IMR-90 (cell line): ENCODE results near the gene IL36B. TPM values are rescaled to one million over a fixed set of nuclear protein-coding genes. Genes with fewer than 3 reads are reported as not detected.

Experiments used
- ATAC-seq: fragments of 200-7000 bp; cut with Tn5 transposase; 2 replicates; pipeline ENCODE4 v1.9.1; 2020; ENCODE audit warnings: low read depth, mild to moderate bottlenecking, moderate library complexity
- BruUV-seq: library from RNA; stranded (reverse); fragments of 400-500 nt; replicated peaks from 2 replicates; lab custom pipeline; 2021; lab: Mats Ljungman, UMichigan
- CTCF ChIA-PET: fragments of 300-600 bp; formaldehyde crosslinking; extraction: SDS; loops from one replicate; lab custom pipeline; 2021; ENCODE audit warnings: antibody characterized with exemption; lab: Yijun Ruan, JAX
- POLR2A ChIA-PET: fragments of 300-600 bp; sonication (Branson Sonifier 250); formaldehyde crosslinking; loops from one replicate; lab custom pipeline; 2022; ENCODE audit warnings: antibody characterized with exemption; ENCODE audit not compliant: unreplicated experiment; lab: Charles Lee
- DNase-seq: peaks from one replicate; pipeline ENCODE4 v3.0.0; 2013
- H2AFZ ChIP-seq: replicated peaks from 2 replicates; pipeline ENCODE3; 2013; ENCODE audit warnings: low read length, mild to moderate bottlenecking; ENCODE audit not compliant: poor library complexity
- H2AK5ac ChIP-seq: 2 replicates; pipeline ENCODE4 v1.6.1; 2013; ENCODE audit warnings: low read depth, low read length, inconsistent platforms
- H2AK9ac ChIP-seq: replicated peaks from 2 replicates; pipeline ENCODE3; 2013; ENCODE audit warnings: mild to moderate bottlenecking, low read depth, low read length, moderate library complexity; ENCODE audit not compliant: poor library complexity
- H2BK120ac ChIP-seq: 2 replicates; pipeline ENCODE4 v1.6.1; 2013; ENCODE audit warnings: low read depth, low read length, inconsistent platforms
- H2BK15ac ChIP-seq: 3 replicates; pipeline ENCODE4 v1.6.1; 2013; ENCODE audit warnings: low read depth, low read length, inconsistent platforms
- H2BK20ac ChIP-seq: 2 replicates; pipeline ENCODE4 v1.6.1; 2013; ENCODE audit warnings: low read depth, mild to moderate bottlenecking, inconsistent platforms, low read length, moderate library complexity
- H2BK5ac ChIP-seq: 2 replicates; pipeline ENCODE4 v1.6.1; 2013; ENCODE audit warnings: mild to moderate bottlenecking, low read depth, low read length, inconsistent platforms; ENCODE audit not compliant: poor library complexity, severe bottlenecking
- H3K14ac ChIP-seq: replicated peaks from 2 replicates; pipeline ENCODE4 v1.6.1; 2013; ENCODE audit warnings: low read depth, low read length, inconsistent platforms
- H3K18ac ChIP-seq: 2 replicates; pipeline ENCODE4 v1.6.1; 2013; ENCODE audit warnings: low read depth, low read length, control low read depth
- H3K23ac ChIP-seq: 2 replicates; pipeline ENCODE4 v1.6.1; 2013; ENCODE audit warnings: low read depth, low read length, inconsistent platforms
- H3K27ac ChIP-seq: 2 replicates; pipeline ENCODE4 v1.5.1; 2013; ENCODE audit warnings: mild to moderate bottlenecking, control low read depth, low read length; ENCODE audit not compliant: insufficient read depth
- H3K27me3 ChIP-seq: 2 replicates; pipeline ENCODE4 v1.6.1; 2013; ENCODE audit warnings: low read length; ENCODE audit not compliant: control insufficient read depth, insufficient read depth
- H3K36me3 ChIP-seq: 2 replicates; pipeline ENCODE4 v1.6.1; 2013; ENCODE audit warnings: low read length, mixed read lengths; ENCODE audit not compliant: control insufficient read depth, insufficient read depth
- H3K4ac ChIP-seq: 2 replicates; pipeline ENCODE4 v1.6.1; 2013; ENCODE audit warnings: low read depth, low read length, inconsistent platforms
- H3K4me1 ChIP-seq: 2 replicates; pipeline ENCODE4 v1.6.1; 2013; ENCODE audit warnings: low read length, mixed read lengths; ENCODE audit not compliant: control insufficient read depth, insufficient read depth
- H3K4me2 ChIP-seq: 2 replicates; pipeline ENCODE4 v1.6.1; 2013; ENCODE audit warnings: low read depth, mild to moderate bottlenecking, control low read depth, low read length, moderate library complexity
- H3K4me3 ChIP-seq: 2 replicates; pipeline ENCODE4 v1.5.1; 2013; ENCODE audit warnings: low read depth, mild to moderate bottlenecking, control low read depth, low read length, moderate library complexity; ENCODE audit not compliant: insufficient read depth
- H3K56ac ChIP-seq: 2 replicates; pipeline ENCODE4 v1.6.1; 2013; ENCODE audit warnings: low read length, inconsistent platforms; ENCODE audit not compliant: insufficient read depth; ENCODE audit errors: extremely low read depth
- H3K79me1 ChIP-seq, 2 experiments: 2 replicates each; pipeline ENCODE4 v1.6.1; 2013; ENCODE audit warnings: low read length in 2 of 2, inconsistent platforms in 1 of 2, low read depth in 1 of 2
- H3K9ac ChIP-seq: 2 replicates; pipeline ENCODE4 v1.6.1; 2013; ENCODE audit warnings: low read depth, low read length, control low read depth
- H3K9me1 ChIP-seq: 2 replicates; pipeline ENCODE4 v1.6.1; 2013; ENCODE audit warnings: low read length, inconsistent platforms; ENCODE audit not compliant: insufficient read depth
- H3K9me3 ChIP-seq: 2 replicates; pipeline ENCODE4 v1.6.1; 2013; ENCODE audit warnings: low read length; ENCODE audit not compliant: control insufficient read depth, insufficient read depth
- H4K20me1 ChIP-seq: 2 replicates; pipeline ENCODE4 v1.6.1; 2013; ENCODE audit warnings: low read length, inconsistent platforms; ENCODE audit not compliant: insufficient read depth
- H4K5ac ChIP-seq: 2 replicates; pipeline ENCODE4 v1.6.1; 2013; ENCODE audit warnings: mild to moderate bottlenecking, low read depth, low read length, control low read depth
- H4K8ac ChIP-seq, 2 experiments: 2 replicates each; pipeline ENCODE4 v1.6.1; 2013; ENCODE audit warnings: low read depth in 2 of 2, low read length in 2 of 2, control low read depth in 1 of 2, inconsistent platforms in 1 of 2
- H4K91ac ChIP-seq: 2 replicates; pipeline ENCODE4 v1.6.1; 2013; ENCODE audit warnings: low read depth, low read length, inconsistent platforms; ENCODE audit not compliant: insufficient read depth
- CEBPB ChIP-seq: IDR thresholded peaks from 2 replicates; pipeline ENCODE4 v1.6.1; 2012; ENCODE audit warnings: low read depth, low read length, improper control_type of control experiment
- CHD1 ChIP-seq: IDR thresholded peaks from 2 replicates; pipeline ENCODE4 v1.6.1; 2012; ENCODE audit warnings: low read depth, low read length, improper control_type of control experiment
- FOS ChIP-seq: fragments of 150-350 bp; IDR thresholded peaks from 2 replicates; pipeline ENCODE4 v1.6.1; 2016; ENCODE audit warnings: low read depth, low read length
- MAFK ChIP-seq: IDR thresholded peaks from 2 replicates; pipeline ENCODE4 v1.6.1; 2012; ENCODE audit warnings: low read depth, low read length, improper control_type of control experiment
- MAZ ChIP-seq: IDR thresholded peaks from 2 replicates; pipeline ENCODE4 v1.6.1; 2012; ENCODE audit warnings: low read depth, mild to moderate bottlenecking, low read length, improper control_type of control experiment, moderate library complexity, borderline replicate concordance
- NFE2L2 ChIP-seq: fragments of 150-350 bp; IDR thresholded peaks from 2 replicates; pipeline ENCODE4 v1.6.1; 2016; ENCODE audit warnings: low read depth, mild to moderate bottlenecking, low read length
- RCOR1 ChIP-seq: IDR thresholded peaks from 2 replicates; pipeline ENCODE4 v1.6.1; 2012; ENCODE audit warnings: mild to moderate bottlenecking, low read length, improper control_type of control experiment; ENCODE audit not compliant: insufficient replicate concordance
- RFX5 ChIP-seq: IDR thresholded peaks from 2 replicates; pipeline ENCODE4 v1.8.0; 2012; ENCODE audit warnings: low read depth, mild to moderate bottlenecking, low read length, moderate library complexity
- USF2 ChIP-seq: fragments of 150-350 bp; IDR thresholded peaks from 2 replicates; pipeline ENCODE4 v1.6.1; 2017; ENCODE audit warnings: mild to moderate bottlenecking, antibody characterized with exemption, low read length, low read depth
- WGBS, 2 experiments: methylation state at CpG; one replicate each; pipeline versions ENCODE4 v1.1.5 to v1.1.7; 2013; ENCODE audit warnings: missing lambda C conversion rate in 2 of 2; ENCODE audit not compliant: insufficient read length in 1 of 2; ENCODE audit errors: extremely low coverage in 2 of 2; 5-methylcytosine and 5-hydroxymethylcytosine counted together
- dilution Hi-C: fragments of 300-500 bp; cut with HindIII; formaldehyde crosslinking; loops from one replicate; pipeline ENCODE4 v1.14.3; 2018; ENCODE audit warnings: low sequenced_read_pairs; ENCODE audit not compliant: unreplicated experiment
- in situ Hi-C: fragments of 300-500 bp; cut with MboI; formaldehyde crosslinking; loops from 3 replicates; pipeline ENCODE4 v1.14.3; 2019; ENCODE audit warnings: low sequenced_read_pairs, inconsistent platforms, mixed read lengths
- intact Hi-C: fragments of 100-400 bp; cut with micrococcal nuclease; formaldehyde crosslinking; loops from 2 replicates; pipeline ENCODE4 v1.10.0; 2022
- polyA plus RNA-seq, 3 experiments: library from polyadenylated mRNA; depleted of rRNA; stranded (reverse); fragments of >200 nt; gene quantifications; 2 replicates each; pipeline ENCODE4 v1.2.3, GENCODE V29; 2012; ENCODE audit warnings: low replicate concordance in 1 of 3
- total RNA-seq: library from RNA; depleted of rRNA; stranded (reverse); fragments of >200 nt; gene quantifications from 2 replicates; pipeline ENCODE4 v1.2.3, GENCODE V29; 2012
- TF ChIP-seq, protein P1 (sequence below): fragments of 150-350 bp; IDR thresholded peaks from 2 replicates; pipeline ENCODE4 v1.6.1; 2016; ENCODE audit warnings: low read depth, mild to moderate bottlenecking, low read length, moderate library complexity, borderline replicate concordance

IL36B gene
- total and polyA plus RNA-seq, 2 of the 4 experiments (the other 2 are of a cell fraction), result not detected

DNA sequence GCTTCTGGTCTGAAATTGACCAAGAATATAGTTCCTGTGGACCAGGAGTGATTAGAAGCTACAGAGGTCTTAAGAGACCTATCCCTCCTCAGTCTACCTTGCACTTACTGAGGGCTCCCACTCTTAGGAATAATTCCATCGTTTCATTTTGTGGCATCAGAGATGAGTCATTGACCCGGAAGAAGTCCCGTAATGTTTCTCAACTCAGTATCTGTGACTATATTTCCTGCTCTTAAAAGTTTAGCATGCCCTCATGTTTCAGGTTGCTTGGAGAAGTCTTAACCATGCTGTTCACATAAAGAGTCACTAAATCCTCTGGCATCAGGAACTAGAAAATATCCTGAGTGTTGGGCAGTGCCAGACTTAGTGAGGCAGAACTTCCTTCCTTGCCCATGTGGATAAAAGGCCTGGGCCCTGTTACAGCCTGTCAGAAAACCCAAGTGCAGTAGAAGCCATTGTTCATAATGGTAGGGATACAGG, 47.6 kb downstream of the IL36B start, which contains the start of gene IL36A:
Gene IL36A, plus strand, starts transcription at position 430 of the 480 bp plus-strand sequence. CDS start 413 bp downstream, outside the sequence.
- Histone ChIP-seq H3K9me3 (0 out of 2 replicates have a peak, but pooled peaks cover 2% of the 10 kb centered on the region), H4K5ac (no peak within 1 kb of the TSS), H3K23ac (no peak within 1 kb of the TSS), H3K36me3 (no peaks in the 10 kb centered on the region), H3K27me3 (peaks cover 3% of the 10 kb centered on the region), H3K4me2 (no peak within 1 kb of the TSS), H3K4me3 (no peak within 1 kb of the TSS), H3K9ac (no peak within 1 kb of the TSS), H3K18ac (no peak within 1 kb of the TSS), H2AFZ (no peak within 1 kb of the TSS), H3K56ac (no peak within 1 kb of the TSS), H2BK15ac (no peak within 1 kb of the TSS), H3K27ac (no peak within 1 kb of the TSS), H4K20me1 (no peaks in the 10 kb centered on the region), H3K79me1 (no peaks in the 10 kb centered on the region), H2BK120ac (no peak within 1 kb of the TSS), H2AK5ac (no peak within 1 kb of the TSS), H3K9me1 (no peaks in the 10 kb centered on the region), H4K91ac (no peak within 1 kb of the TSS), H2BK20ac (no peak within 1 kb of the TSS), H4K8ac (no peak within 1 kb of the TSS), H3K4me1 (no peaks in the 10 kb centered on the region), H2BK5ac (no peak within 1 kb of the TSS), H3K14ac (no peak within 1 kb of the TSS), H3K4ac (no peak within 1 kb of the TSS), H2AK9ac (no peak within 1 kb of the TSS)
- dilution Hi-C loops (no loop called here), intact Hi-C loops (no loop called here), in situ Hi-C loops (no loop called here)
- TF ChIP-seq USF2 (no peak), NFE2L2 (no peak), FOS (no peak), MAFK (no peak), CHD1 (no peak), RFX5 (no peak), MAZ (no peak), RCOR1 (no peak), CEBPB (no peak)
- TF ChIP-seq, protein P1, sequence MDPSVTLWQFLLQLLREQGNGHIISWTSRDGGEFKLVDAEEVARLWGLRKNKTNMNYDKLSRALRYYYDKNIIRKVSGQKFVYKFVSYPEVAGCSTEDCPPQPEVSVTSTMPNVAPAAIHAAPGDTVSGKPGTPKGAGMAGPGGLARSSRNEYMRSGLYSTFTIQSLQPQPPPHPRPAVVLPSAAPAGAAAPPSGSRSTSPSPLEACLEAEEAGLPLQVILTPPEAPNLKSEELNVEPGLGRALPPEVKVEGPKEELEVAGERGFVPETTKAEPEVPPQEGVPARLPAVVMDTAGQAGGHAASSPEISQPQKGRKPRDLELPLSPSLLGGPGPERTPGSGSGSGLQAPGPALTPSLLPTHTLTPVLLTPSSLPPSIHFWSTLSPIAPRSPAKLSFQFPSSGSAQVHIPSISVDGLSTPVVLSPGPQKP, result no peak
- ChIA-PET POLR2A (no interaction called here), CTCF (no interaction called here)
- WGBS, 2 experiments, result 60% methylated on average over 1 of the region's 3 CpGs; no CpG with 5 or more reads in 1 of the 2 experiments
- DNase-seq (no peak), ATAC-seq (no peak)
- no TSS peak for BruUV-seq
